HS-5 (cell line): Measurements from ENCODE around the gene GREB1.
A peak's percentile ranks its signal among the peaks of the same experiment; 100 is the strongest.

ENCODE experiments used
- DNase-seq: peaks from one replicate; pipeline ENCODE4 v3.0.0-alpha.2; 2012; ENCODE audit warnings: low read depth

Gene GREB1, protein sequence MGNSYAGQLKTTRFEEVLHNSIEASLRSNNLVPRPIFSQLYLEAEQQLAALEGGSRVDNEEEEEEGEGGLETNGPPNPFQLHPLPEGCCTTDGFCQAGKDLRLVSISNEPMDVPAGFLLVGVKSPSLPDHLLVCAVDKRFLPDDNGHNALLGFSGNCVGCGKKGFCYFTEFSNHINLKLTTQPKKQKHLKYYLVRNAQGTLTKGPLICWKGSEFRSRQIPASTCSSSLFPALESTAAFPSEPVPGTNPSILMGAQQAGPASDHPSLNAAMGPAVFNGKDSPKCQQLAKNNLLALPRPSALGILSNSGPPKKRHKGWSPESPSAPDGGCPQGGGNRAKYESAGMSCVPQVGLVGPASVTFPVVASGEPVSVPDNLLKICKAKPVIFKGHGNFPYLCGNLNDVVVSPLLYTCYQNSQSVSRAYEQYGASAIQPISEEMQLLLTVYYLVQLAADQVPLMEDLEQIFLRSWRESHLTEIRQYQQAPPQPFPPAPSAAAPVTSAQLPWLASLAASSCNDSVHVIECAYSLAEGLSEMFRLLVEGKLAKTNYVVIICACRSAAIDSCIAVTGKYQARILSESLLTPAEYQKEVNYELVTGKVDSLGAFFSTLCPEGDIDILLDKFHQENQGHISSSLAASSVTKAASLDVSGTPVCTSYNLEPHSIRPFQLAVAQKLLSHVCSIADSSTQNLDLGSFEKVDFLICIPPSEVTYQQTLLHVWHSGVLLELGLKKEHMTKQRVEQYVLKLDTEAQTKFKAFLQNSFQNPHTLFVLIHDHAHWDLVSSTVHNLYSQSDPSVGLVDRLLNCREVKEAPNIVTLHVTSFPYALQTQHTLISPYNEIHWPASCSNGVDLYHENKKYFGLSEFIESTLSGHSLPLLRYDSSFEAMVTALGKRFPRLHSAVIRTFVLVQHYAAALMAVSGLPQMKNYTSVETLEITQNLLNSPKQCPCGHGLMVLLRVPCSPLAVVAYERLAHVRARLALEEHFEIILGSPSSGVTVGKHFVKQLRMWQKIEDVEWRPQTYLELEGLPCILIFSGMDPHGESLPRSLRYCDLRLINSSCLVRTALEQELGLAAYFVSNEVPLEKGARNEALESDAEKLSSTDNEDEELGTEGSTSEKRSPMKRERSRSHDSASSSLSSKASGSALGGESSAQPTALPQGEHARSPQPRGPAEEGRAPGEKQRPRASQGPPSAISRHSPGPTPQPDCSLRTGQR (N-terminal part only)

DNA sequence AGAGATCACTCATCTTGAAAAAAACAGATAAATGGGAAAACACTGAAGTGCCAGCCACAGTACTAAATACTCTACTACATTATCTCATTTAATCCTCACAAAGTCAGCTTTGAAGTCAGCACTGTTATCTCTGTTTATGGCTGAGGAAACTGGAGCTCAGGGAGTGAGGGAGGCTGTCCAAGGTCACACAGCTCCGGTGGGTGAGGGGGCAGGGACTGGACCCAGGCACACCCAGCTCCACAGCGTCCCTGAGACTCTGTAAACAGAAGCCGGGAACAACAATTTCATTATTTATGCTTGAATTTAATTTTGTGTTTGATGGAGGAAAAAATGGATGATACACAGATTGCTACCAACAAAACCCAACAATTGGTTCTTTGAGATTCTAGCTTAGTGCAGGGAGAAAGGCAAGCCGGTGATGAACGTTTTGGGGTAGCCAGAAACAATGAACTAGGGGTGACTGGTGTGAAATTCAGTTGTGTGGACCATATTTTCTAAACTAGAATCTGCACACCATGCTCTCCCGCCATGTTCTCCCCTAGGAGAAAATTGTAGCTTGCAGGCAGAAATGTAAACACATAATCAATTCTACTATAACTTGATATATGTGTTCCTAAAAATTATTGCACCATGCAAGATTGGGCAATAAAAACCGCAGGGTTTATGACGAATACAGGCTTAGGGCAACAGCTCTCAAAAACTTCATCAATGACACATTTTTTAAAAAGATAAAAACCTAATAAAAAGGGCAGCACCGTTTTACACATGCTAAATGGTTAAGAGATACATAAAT, at the start of gene GREB1:
GREB1 (plus strand) TSS at position 768 of the 793 bp plus-strand sequence. CDS start 22,570 bp downstream, outside the sequence.
- peak; percentile 46 for DNase-seq

DNA sequence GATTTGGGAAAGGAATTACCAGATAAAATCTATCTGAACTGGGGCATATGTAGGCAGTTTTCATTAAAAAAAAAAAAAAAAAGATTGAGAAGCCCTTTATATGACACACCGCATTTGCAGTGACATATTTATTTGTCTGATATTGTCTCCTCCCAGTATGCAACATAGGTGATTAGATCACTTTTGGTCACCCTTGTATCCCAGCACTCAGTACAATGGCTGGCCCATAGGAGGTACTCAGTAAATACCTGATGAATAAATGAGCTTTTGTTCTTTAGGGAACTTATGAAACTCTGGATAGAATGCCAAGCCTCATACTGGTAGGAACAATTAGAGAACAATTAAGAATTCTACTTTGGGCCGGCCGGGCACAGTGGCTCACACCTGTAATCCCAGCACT, 45.0 kb upstream of the GREB1 start:
- DNase-seq: no peak

DNA sequence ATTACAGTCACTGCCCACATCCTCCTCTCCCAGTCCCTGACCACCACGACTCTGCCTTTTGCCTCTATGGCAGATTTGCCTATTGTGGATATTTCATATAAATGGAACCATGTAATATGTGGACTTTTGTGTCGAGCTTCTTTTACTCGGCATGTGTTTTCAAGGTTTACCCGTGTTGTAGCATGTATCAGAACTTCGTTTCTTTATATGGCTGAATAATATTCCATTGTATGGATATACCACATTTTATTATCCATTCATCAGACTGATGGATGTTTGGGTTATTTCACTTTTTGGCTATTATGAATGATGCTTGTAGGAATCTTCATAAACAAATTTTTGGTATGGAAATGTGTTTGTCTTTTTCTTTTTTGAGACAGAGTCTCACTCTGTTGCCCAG, 43.7 kb upstream of the GREB1 start:
- DNase-seq: no peak

DNA sequence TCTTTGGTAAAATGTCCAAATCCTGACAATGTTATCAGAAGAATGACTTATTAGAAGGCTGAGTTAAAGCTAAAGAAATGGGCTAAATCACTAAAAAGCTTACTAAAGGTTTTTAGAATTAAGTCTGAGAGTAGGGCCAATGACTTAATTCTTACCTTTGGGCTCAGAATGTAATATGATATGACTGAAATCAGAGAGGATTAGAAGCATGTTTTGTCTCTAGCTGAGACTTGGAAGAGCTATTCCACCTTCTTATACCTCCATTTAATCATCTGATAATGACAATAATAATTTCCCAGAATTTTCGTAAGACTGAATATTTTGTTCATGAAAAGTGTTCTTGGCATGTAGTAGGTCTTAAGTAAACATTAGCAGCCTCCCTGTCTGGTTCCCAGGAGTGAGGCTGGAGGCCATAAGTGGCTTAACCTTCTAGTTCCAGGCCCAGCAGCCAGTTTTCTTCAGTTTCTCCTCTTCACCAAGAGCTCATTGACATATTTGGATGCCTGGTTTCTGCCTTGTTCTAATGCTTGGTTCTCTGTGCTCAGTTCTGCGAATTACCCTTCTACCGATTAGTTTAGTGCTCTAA, 42.4 kb upstream of the GREB1 start:
- no peak for DNase-seq

DNA sequence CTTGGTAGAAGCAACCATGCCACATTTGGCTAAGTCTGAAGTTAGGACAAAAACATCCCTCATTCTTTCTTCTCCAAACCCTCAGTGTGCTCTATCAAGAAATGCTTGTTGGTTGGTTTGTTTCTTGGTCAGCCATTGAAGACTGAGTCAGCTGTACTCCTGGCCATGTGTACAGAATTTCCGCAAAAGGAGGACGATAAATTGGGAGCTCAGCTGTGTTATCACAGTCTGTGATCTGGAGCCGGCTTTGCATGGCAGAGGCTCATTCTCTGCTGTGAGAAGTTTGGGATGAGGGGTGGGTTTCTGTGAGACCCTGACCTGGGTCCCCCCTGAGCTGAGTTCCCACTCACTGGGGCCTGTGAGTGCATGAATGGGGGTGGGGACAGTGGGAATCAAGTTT, 41.6 kb upstream of the GREB1 start:
- no peak for DNase-seq

DNA sequence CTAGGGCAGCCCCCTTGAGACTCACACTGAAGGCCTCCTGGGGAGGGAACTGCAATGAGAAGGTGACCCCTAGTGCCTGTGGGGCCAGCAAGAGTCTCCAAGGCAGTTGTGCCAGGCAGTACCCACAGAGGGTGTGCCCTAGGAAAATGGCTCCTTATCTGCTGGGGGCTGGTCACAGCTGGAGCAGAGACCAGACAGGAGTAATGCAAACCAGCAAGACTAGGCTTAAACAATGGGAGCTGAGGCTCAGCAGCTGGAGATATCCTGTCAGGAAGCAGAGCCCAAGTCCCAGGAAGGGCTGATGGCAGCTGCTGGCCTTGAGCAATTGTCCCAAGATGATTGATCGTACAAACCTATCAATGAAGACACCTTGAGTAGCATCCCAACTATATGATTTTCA, 41.1 kb upstream of the GREB1 start:
- DNase-seq: no peak

DNA sequence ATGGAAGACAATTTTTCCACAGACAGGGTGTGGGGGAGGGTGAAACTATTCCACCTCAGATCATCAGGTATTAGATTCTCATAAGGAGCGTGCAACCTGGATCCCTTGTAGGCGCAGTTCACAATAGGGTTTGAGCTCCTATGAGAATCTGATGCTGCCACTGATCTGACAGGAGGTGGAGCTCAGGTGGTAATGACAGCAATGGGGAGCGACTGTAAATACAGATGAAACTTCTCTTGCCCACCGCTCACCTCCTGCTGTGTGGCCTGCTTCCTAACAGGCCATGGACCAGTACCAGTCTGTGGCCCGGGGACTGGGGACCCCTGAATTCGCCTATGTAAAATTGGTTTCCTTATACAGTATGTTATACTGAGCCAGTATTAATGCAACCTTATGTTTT, 40.6 kb upstream of the GREB1 start:
- no peak for DNase-seq

DNA sequence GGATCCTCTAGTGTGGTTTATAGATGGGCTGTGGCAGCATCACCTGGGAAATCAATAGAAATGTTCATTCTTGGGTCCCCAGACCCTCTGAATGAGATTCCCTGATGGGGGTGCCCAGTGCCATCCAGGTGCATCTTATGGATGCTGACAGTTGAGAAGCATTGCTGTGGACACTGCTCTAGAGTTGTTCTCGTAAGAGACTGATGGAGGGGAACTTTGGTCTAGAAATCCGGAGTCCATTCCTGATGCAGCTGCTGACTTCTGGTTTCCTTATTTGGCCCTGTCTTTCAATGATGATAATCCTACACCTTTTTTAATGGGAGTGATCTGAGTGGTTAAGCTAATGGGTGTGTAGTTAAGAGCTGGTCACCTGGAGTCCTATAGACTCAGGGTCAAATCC, 39.5 kb upstream of the GREB1 start:
- no peak for DNase-seq

DNA sequence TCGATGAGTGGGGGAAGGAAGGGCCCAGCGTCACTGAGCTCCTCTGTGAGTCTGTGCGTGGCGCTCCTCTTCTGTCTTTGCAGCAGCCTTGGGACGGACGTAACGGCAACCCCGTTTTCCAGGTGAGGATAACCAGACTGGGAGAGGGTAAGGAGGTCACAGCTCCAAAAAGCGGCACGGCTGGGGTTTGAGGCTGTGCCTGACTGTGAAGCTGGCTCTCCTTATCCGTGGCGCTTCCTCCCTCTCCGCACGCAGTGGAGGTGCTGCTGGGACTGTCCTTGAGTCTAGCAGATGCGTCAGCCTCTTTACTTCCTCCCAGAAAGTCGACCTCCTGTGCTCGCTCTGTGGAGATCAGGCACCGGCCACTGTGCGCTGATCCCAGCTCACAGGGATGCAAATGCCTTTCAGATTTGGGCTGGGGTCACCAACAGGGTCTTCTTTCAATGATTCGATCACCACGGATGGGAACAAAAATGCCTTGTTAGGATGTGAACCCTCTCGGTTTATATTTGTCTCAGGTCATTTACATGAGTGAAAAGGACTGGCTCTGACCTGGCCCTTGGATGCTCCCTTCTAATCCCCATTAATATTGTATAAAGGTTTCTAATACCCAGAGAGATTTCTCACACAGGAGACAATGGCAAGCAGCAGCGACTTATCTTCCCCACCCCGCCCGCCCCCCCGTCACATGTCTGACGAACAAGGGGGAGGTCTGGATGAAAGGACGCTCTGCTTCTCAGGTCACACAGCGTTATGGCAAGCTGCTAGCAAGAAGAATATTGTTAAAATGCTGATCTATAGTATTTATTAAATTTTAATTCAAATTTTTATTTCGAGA, 37.8 kb upstream of the GREB1 start:
- no peak for DNase-seq

DNA sequence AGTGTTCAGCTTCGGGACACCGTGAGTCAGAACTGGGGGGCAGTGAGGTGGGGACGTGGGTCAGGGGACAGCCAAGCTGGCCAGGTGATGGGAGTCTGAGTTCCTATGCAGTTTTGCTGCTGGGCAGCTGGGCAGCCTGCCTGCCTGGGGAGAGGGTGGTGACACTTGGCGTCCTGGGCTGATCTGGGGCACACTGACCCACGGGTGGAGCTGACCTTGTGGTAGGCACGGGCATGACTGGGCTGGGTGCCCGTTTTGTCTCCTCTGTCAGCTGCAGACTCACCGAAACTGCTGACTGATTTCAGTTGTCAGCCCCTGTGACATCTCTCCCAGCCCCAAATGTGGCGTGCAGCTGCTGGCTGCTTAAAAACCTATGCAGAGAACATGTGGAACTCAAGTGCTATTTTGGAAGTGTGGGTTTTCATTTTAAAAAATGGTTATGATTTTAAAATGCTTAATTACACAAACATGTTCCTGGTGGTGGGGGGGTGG, 35.3 kb upstream of the GREB1 start:
- no peak for DNase-seq

DNA sequence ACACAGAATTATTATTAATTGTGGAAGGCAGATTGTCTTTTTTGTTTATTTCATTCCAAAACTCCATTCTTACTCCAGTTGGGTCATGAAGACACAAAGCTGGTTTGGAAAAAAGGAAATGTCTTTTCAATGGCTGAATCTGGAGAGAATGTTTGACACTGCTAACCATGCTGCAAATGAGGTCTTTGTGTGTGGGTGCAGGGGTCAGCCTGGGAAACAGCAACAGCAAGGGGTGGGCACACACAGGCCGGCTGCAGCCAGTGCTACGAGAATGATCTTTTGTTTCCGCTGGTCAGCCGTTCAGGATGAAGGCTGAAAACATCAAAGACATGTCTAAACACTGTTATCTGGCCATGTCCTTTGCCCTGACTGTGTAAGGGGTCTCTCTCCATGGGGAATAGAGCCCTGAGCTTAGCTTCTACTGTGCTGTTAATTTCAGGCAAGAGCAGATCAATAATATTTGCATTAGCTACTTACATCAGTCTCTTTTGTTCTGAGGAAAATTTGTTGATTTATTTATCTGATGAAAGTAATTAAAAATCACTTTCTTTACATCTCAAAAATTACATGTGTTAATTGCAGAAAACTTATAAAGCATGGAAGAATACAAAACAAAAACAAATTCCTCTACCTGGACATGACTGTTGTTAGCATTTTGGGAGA, 34.6 kb upstream of the GREB1 start:
- DNase-seq: no peak

DNA sequence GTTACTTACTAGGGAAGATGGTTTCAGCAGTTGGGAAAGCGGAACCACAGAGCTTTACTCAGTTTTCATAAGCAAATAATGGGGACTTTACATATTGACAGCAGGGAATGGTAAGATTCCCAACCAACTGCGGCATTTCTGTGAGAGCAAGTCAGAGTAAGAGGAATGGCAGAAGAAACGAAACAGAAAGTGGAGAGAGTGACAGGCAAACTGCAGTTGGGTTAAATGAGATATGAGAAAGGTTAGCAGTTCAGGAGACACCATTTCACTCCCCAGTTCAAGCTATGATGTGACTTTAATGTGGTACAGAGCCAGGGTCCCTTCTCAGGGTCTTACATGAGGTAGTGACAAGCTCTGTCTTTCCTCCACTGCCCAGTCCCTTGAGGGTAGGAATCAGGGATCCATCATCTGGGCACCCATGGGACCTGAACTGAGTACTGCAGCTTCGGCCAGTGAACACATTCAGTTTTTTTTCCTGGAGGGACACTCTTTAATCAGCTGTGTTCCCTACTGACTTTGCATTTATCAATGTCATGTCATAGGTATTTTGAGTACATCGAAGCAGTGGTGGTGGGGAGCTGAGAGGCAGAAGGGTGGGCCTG, 33.0 kb upstream of the GREB1 start:
- DNase-seq: no peak

DNA sequence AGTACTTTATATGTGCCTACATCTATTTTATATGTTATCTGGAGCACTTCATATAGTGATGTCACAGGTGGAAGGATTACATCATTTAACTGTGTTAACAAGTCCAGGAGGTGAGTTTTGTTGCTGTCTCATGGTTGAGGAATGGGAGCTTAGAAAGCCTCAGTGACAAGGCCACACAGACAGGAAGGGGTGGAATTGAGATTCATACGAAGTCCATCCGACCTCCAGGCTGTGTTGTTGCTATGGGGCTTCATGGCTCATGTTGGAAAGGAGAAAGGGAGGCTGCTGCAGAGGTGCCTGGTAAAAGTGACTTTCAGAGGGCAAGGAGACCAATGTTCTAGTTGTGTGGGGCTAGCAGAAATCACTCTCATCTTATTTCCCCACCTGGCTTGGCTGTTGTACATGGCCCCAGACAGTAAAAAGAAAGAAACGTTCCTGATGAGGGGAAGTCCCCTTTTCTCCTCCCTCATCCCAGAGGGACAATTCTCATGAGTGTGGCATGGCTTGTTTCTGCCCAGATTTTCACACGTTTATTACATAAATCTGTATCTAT, 31.0 kb upstream of the GREB1 start:
- no peak for DNase-seq

DNA sequence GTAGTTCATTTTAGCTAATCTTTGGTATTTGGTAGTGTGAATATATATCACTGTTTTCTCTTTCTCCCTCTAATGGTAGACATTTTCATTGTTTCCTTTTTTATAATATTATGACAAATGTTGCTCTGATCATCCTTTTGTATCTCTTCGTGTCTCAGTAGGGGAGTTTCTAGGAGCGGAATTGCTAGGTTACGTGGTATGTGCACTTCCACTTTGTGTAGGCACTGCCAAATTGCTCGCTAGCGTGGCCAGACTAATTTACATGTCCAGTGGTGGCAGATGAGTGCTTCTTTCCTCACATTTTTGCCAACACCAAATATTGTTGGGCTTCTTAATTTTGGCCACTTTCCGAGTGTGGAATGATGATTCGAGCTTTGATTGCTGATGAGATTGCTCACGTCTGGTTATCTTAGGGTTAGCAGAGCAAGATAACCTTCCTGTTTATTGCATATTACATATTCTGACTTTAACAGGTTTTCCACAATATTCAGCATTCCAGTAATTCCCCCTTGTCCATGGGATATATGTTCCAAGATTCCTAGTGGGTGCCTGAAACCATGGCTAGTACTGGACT, 30.4 kb upstream of the GREB1 start:
- DNase-seq: no peak

DNA sequence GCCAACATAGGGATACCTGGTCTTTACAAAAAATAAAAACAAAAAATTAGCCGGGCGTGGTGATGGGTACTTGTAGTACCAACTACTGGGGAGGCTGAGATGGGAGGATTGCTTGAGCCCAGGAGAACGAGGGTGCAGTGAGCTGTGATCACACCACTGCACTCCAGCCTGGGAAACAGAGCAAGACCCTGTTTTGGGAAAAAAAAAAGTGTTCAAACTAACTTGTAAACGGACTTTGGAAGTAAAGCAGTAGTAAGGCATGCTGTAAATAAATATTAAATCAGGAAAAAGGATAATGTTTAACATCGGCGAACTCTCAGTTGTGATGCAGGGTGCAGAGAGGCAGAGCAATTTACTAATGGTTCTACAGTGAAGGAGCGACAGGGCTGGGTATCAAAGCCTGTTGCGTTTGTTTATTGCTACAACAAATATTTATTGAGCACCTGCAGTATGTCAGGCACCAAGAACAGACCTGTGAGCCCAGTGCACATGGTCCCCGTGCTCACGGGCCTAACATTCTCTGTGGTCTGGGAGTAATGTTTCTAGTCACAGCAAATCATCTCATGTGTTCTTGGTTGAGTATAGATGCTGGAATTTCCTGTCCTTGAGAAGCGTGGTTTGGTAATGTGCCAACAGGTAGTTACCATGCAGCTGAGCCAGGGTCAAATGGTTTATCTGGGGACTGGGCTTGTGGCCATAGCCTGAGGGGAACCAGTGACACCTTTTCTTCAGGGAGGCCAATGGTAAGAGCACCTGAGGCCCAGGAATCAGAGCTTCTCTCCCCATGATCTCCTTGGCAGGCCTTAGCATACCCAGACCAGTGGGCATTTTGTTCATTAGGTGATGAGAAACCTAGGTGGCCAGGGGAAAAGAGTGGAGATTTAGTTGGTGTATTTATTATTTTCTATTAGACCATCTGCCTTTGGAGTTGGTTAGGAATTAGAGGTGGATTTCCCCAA, 27.9 kb upstream of the GREB1 start:
- DNase-seq: no peak

DNA sequence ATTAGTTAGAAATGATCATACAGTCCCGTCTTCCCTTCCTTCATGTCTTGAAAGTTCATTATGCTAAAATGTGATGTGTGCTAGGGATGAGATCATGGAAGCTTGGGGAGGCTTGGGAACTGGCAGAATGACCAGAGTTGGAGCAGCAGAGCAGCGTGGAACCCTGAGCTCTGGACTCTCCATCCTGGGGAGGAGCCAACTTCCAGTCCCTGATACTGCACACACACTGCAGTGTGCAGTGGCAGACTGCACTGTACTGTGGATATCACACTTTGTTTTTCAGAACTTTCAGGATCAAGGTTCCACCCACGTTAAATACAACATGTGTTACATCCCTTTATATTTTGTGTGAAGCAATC, 27.3 kb upstream of the GREB1 start:
- DNase-seq: no peak

DNA sequence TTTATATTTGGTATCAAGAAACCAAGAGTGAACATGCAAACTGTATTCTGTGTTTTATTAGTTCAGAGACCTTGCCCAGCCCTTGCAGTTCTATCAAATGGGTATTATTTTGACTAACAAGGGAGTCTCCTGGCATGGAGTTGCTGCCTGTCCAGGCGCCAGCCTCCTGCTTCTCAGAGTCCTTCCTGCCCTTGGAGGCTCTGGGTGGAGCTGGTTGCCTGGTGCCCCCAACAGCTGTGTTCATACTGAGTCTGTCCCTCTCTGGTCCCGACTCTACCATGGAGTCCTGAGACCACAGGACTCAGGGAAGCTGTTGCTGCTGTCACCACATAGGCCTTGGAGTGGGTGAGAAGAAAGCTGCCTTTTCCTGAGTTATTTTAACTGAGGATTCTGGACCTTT, 26.3 kb upstream of the GREB1 start:
- DNase-seq: no peak
